CD8-positive, alpha-beta memory T cell (primary cell): ENCODE results near the gene ZSWIM5. TPM values are rescaled to one million over a fixed set of nuclear protein-coding genes. Genes with fewer than 3 reads are reported as not detected.
"Not testable (repeated sequence)": the region's sequence is repeated elsewhere in the genome, so short reads cannot be mapped to it uniquely, and the experiment has no call there.

Experiments
- CTCF ChIA-PET: fragments of 350-600 bp; sonication (Branson Sonifier 250); formaldehyde crosslinking; loops from one replicate; lab custom pipeline; 2021; ENCODE audit warnings: antibody characterized with exemption; lab: Charles Lee
- POLR2A ChIA-PET: fragments of 350-600 bp; sonication (Branson Sonifier 250); formaldehyde crosslinking; loops from one replicate; lab custom pipeline; 2021; ENCODE audit warnings: antibody characterized with exemption; lab: Charles Lee
- DNase-seq, 5 donors: peaks; one replicate each; pipeline versions ENCODE4 v3.0.0 to v3.0.0-alpha.2; 2020 to 2022; ENCODE audit warnings: mixed read lengths in 1 of 5
- H3K27ac ChIP-seq: one replicate; pipeline ENCODE4 v1.7.0; 2013; ENCODE audit warnings: low read depth, mild to moderate bottlenecking, low read length, moderate library complexity
- H3K27me3 ChIP-seq: 2 replicates; pipeline ENCODE4 v1.7.0; 2013; ENCODE audit warnings: low read length, mild to moderate bottlenecking; ENCODE audit not compliant: insufficient read depth, poor library complexity, severe bottlenecking
- H3K36me3 ChIP-seq: 2 replicates; pipeline ENCODE4 v1.7.0; 2013; ENCODE audit warnings: mild to moderate bottlenecking, low read length, moderate library complexity; ENCODE audit not compliant: insufficient read depth
- H3K4me1 ChIP-seq: 2 replicates; pipeline ENCODE4 v1.7.0; 2013; ENCODE audit warnings: mild to moderate bottlenecking, low read length, moderate library complexity; ENCODE audit not compliant: insufficient read depth
- H3K4me3 ChIP-seq: 2 replicates; pipeline ENCODE4 v1.7.0; 2013; ENCODE audit warnings: mild to moderate bottlenecking, low read length
- H3K9me3 ChIP-seq: 2 replicates; pipeline ENCODE4 v1.7.0; 2013; ENCODE audit warnings: mild to moderate bottlenecking, low read length
- H3K27ac Mint-ChIP-seq, 8 donors: one replicate each; pipeline ENCODE4 v1.8.0; 2020 to 2021; ENCODE audit warnings: mixed read lengths in 8 of 8, mild to moderate bottlenecking in 6 of 8, inconsistent platforms in 3 of 8, moderate library complexity in 3 of 8
- H3K27me3 Mint-ChIP-seq, 2 donors: one replicate each; pipeline ENCODE4 v1.8.0; 2020 to 2021; ENCODE audit warnings: mixed read lengths in 2 of 2, mild to moderate bottlenecking in 1 of 2, moderate library complexity in 1 of 2
- H3K36me3 Mint-ChIP-seq, 3 donors: one replicate each; pipeline ENCODE4 v1.8.0; 2020 to 2021; ENCODE audit warnings: mixed read lengths in 3 of 3, inconsistent platforms in 1 of 3, mild to moderate bottlenecking in 1 of 3
- H3K4me1 Mint-ChIP-seq, 3 donors: one replicate each; pipeline ENCODE4 v1.8.0; 2020 to 2021; ENCODE audit warnings: mixed read lengths in 3 of 3, inconsistent platforms in 1 of 3, mild to moderate bottlenecking in 1 of 3
- H3K4me3 Mint-ChIP-seq, 7 donors: one replicate each; pipeline ENCODE4 v1.8.0; 2020 to 2021; ENCODE audit warnings: mixed read lengths in 7 of 7, mild to moderate bottlenecking in 6 of 7, moderate library complexity in 4 of 7, inconsistent platforms in 2 of 7
- H3K9me3 Mint-ChIP-seq, 5 donors: one replicate each; pipeline ENCODE4 v1.8.0; 2020 to 2022; ENCODE audit warnings: mixed read lengths in 5 of 5, mild to moderate bottlenecking in 3 of 5, moderate library complexity in 2 of 5, inconsistent platforms in 1 of 5
- polyA plus RNA-seq: library from polyadenylated mRNA; unstranded; fragments of 300-500 nt; fragmentation: Illumina TruSeq; gene quantifications from one replicate; pipeline ENCODE4 v1.2.3, GENCODE V29; 2021
- total RNA-seq, 2 experiments: library from RNA; stranded (reverse); gene quantifications; one replicate each; pipeline ENCODE4 v1.2.3, GENCODE V29; 2021

Gene ZSWIM5
- total and polyA plus RNA-seq, 3 experiments from 2014 or later = 0.69 to 1.4 (median 1.3) TPM

DNA sequence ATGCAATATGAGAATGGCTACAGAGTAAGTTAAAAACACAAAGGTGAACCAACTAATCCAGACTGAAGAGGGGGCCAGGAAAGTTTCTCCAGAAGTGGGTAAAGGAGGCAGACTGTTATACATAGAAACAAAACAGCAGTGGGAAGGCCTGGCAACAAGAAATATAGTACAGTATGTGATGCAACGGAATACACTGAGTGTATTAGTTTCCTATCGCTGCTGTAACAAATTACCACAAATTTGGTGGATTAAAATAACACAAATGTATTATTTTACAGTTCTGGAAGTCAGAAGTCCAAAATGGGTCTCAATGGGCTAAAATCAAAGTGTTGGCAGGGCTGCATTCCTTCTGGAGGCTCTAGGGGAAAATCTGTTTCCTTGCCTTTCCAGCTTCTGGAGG, 95.2 kb downstream of the ZSWIM5 start:
- H3K4me3 ChIP-seq = no peak overlapping the region
- Mint-ChIP-seq H3K27me3 (no peaks in the 10 kb centered on the region), H3K9me3 (no peaks in the 10 kb centered on the region), H3K4me1 (peaks cover 9 to 10% (median 9%) of the 10 kb centered on the region in 3 donors), H3K4me3 (no peak overlapping the region), H3K36me3 (peaks cover 0 to 6% (median 3%) of the 10 kb centered on the region in 3 donors), H3K27ac (no peak overlapping the region)
- no peaks in the 10 kb centered on the region for H3K27me3 ChIP-seq
- DNase-seq = no peak
- H3K4me1 ChIP-seq = peaks cover 7% of the 10 kb centered on the region
- ChIA-PET POLR2A (no interaction called here), CTCF (no interaction called here)
- H3K9me3 ChIP-seq = no peaks in the 10 kb centered on the region
- no peaks in the 10 kb centered on the region for H3K36me3 ChIP-seq
- no peak overlapping the region for H3K27ac ChIP-seq

DNA sequence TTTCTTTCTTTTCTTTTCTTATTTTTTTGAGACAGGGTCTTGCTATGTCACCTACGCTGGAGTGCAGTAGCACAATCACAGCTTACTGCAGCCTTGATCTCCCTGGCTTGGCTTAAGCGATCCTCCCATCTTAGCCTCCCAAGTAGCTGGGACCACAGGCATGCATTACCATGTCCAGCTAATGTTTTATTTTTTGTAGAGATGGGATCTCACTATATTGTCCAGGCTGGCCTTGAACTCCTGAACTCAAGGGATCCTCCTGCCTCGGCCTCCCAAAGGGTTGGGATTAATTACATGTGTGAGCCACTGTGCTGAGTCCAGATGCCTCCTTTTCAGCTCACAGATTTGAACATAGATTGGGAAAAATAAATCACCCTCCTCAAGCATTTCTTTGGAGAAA, 98.6 kb downstream of the ZSWIM5 start:
- Mint-ChIP-seq H3K27me3 (no peaks in the 10 kb centered on the region), H3K4me1 (no peaks in the 10 kb centered on the region), H3K9me3 (no peaks in the 10 kb centered on the region), H3K4me3 (no peak overlapping the region), H3K27ac (no peak overlapping the region), H3K36me3 (peaks cover 0 to 6% (median 3%) of the 10 kb centered on the region in 3 donors)
- CTCF ChIA-PET = no interaction called here
- Histone ChIP-seq H3K4me3 (no peak overlapping the region), H3K27ac (no peak overlapping the region), H3K9me3 (no peaks in the 10 kb centered on the region), H3K4me1 (no peaks in the 10 kb centered on the region), H3K27me3 (no peaks in the 10 kb centered on the region), H3K36me3 (no peaks in the 10 kb centered on the region)
- no peak for DNase-seq
- POLR2A ChIA-PET = no interaction called here

DNA sequence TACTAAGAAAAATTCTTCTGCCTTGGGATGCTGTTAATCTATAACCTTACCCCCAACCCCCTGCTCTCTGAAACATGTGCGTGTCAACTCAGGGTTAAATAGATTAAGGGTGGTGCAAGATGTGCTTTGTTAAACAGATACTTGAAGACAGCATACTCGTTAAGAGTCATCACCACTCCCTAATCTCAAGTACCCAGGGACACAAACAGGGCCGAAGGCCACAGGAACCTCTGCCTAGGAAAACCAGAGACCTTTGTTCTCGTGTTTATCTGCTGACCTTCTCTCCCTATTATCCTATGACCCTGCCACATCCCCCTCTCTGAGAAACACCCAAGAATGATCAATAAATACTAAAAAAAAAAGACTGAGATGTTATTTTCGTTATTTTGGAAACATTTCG, 99.5 kb downstream of the ZSWIM5 start:
- H3K27me3 Mint-ChIP-seq, H3K27ac ChIP-seq, H3K36me3 Mint-ChIP-seq, POLR2A ChIA-PET, H3K9me3 ChIP-seq, H3K27ac Mint-ChIP-seq, H3K4me3 Mint-ChIP-seq, H3K4me1 Mint-ChIP-seq, H3K27me3 ChIP-seq, CTCF ChIA-PET, H3K4me3 ChIP-seq, H3K9me3 Mint-ChIP-seq, DNase-seq, H3K4me1 ChIP-seq, H3K36me3 ChIP-seq: not testable (repeated sequence)

DNA sequence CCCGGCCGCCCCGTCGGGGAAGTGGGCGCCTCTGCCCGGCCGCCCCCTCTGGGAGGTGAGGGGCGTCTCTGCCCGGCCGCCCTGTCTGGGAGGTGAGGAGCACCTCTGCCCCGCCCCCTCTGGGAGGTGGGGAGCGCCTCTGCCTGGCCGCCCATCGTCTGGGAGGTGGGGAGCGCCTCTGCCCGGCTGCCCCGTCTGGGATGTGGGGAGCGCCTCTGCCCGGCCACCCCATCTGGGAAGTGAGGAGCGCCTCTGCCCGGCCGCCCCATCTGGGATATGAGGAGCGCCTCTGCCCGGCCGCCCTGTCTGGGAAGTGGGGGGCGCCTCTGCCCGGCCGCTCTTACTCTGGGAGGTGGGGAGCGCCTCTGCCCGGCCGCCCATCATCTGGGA, 100.3 kb downstream of the ZSWIM5 start:
- H3K9me3 ChIP-seq, H3K4me1 Mint-ChIP-seq, H3K4me3 ChIP-seq, POLR2A ChIA-PET, H3K4me3 Mint-ChIP-seq, H3K36me3 ChIP-seq, H3K36me3 Mint-ChIP-seq, H3K27ac ChIP-seq, H3K4me1 ChIP-seq, H3K9me3 Mint-ChIP-seq, H3K27me3 Mint-ChIP-seq, H3K27ac Mint-ChIP-seq, CTCF ChIA-PET, H3K27me3 ChIP-seq: not testable (repeated sequence)
- peak in 1 of 5 donors; percentile 46 for DNase-seq

DNA sequence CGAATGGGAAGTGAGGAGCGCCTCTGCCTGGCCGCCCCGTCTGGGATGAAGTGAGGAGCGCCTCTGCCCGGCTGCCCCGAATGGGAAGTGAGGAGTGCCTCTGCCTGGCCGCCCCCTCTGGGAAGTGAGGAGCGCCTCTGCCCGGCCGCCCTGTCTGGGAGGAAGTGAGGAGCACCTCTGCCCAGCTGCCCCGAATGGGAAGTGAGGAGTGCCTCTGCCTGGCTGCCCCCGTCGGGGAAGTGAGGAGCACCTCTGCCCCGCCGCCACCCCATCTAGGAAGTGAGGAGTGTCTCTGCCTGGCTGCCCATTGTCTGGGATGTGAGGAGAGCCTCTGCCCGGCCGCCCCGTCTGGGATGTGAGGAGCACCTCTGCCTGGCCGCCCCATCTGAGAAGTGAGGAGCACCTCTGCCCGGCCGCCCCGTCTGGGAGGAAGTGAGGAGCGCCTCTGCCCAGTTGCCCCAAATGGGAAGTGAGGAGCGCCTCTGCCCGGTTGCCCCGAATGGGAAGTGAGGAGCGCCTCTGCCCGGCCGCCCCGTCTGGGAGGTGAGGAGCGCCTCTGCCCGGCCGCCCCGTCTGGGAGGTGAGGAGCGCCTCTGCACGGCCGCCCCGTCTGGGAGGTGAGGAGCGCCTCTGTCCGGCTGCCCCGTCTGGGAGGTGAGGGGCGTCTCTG, 100.8 kb downstream of the ZSWIM5 start:
- H3K27ac Mint-ChIP-seq, H3K4me3 Mint-ChIP-seq, POLR2A ChIA-PET: not testable (repeated sequence)

DNA sequence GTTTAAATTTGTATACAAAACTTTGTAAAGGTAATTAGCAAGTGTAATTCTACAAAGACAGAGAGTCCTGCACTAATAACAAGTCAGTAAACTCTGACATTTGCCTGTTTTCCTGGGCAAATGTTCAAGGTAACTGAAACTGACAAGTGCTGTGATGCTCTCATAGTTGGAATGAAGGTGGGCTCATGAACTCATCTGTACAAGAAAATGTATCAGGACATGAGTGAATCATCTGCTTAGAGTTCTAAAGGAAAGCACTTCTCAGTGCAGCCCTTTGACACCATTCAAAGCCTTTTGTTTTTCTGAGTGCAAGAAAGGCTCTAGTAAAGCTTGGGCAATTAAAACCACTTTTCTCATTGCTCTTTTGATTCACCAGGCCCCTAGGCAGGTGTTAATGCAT, 102.9 kb downstream of the ZSWIM5 start:
- DNase-seq = no peak
- Histone ChIP-seq H3K27ac (no peak overlapping the region), H3K9me3 (no peaks in the 10 kb centered on the region), H3K4me3 (no peak overlapping the region), H3K4me1 (no peaks in the 10 kb centered on the region), H3K27me3 (no peaks in the 10 kb centered on the region), H3K36me3 (no peaks in the 10 kb centered on the region)
- Mint-ChIP-seq H3K4me3 (no peak overlapping the region), H3K27me3 (peaks cover 4 to 6% of the 10 kb centered on the region in 2 donors), H3K36me3 (peaks cover 0 to 6% (median 3%) of the 10 kb centered on the region in 3 donors), H3K4me1 (no peaks in the 10 kb centered on the region), H3K27ac (no peak overlapping the region), H3K9me3 (no peaks in the 10 kb centered on the region)
- CTCF ChIA-PET = no interaction called here
- POLR2A ChIA-PET = no interaction called here

More for the DNA sequence above, 100.8 kb downstream of the ZSWIM5 start:
- H3K4me3 ChIP-seq, H3K4me1 Mint-ChIP-seq, CTCF ChIA-PET, H3K4me1 ChIP-seq, DNase-seq, H3K27ac ChIP-seq, H3K36me3 ChIP-seq, H3K27me3 Mint-ChIP-seq, H3K9me3 Mint-ChIP-seq, H3K9me3 ChIP-seq, H3K27me3 ChIP-seq, H3K36me3 Mint-ChIP-seq: not testable (repeated sequence)

DNA sequence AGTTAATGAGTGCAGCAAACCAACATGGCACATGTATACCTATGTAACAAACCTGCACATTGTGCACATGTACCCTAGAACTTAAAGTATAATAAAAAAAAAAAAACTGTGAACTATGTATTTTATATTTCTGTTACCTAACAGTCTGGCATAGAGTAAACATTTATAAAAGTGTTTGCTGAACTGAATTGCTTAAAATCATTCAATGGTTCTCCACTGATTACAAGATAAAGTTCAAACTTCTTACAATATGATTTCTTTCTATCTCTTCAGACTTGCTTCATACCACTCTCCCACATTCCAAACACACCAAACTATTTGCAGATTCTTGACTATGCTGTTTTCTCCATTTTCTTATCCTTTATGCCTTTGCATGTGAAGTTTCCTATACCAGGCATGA, 104.5 kb downstream of the ZSWIM5 start:
- Histone ChIP-seq H3K4me3 (no peak overlapping the region), H3K9me3 (no peaks in the 10 kb centered on the region), H3K27ac (no peak overlapping the region), H3K4me1 (no peaks in the 10 kb centered on the region), H3K36me3 (no peaks in the 10 kb centered on the region), H3K27me3 (no peaks in the 10 kb centered on the region)
- Mint-ChIP-seq H3K27me3 (peaks cover 4 to 9% of the 10 kb centered on the region in 2 donors), H3K9me3 (no peaks in the 10 kb centered on the region), H3K27ac (no peak overlapping the region), H3K4me1 (no peaks in the 10 kb centered on the region), H3K36me3 (no peaks in the 10 kb centered on the region), H3K4me3 (no peak overlapping the region)
- ChIA-PET POLR2A (no interaction called here), CTCF (no interaction called here)
- no peak for DNase-seq

DNA sequence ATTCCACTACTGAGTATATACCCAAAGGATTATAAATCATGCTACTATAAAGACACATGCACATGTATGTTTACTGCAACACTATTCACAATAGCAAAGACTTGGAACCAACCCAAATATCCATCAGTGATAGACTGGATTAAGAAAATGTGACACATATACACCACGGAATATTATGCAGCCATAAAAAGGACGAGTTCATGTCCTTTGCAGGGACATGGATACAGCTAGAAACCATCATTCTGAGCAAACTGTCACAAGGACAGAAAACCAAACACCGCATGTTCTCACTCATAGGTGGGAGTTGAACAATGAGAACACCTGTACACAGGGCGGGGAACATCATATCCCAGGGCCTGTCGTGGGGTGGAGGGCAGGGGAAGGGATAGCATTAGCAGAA, 104.9 kb downstream of the ZSWIM5 start:
- H3K9me3 ChIP-seq, CTCF ChIA-PET, H3K27ac ChIP-seq, H3K27ac Mint-ChIP-seq, POLR2A ChIA-PET, H3K27me3 Mint-ChIP-seq, H3K4me3 Mint-ChIP-seq, H3K4me1 Mint-ChIP-seq, H3K36me3 ChIP-seq, H3K27me3 ChIP-seq, H3K4me3 ChIP-seq, H3K9me3 Mint-ChIP-seq, DNase-seq, H3K4me1 ChIP-seq, H3K36me3 Mint-ChIP-seq: not testable (repeated sequence)

DNA sequence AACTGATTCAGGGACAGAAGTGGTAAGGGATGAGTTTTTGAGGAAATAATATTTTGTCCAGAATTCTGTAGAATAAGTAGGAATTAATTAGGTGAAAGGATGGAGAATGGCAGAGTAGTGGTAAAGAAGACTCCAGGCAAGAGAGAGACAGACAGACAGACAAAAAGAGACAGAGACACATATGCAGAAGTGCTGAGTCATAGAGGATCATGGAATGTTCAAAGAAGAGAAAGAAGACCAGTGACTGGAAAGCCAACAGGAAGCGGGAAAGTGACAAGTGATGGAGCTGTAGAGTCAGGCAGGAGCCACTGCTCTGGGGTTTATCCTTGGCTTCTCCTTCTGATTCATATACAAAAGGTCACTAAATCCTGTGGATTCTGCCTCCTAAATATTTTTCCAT, 108.5 kb downstream of the ZSWIM5 start:
- ChIA-PET CTCF (no interaction called here), POLR2A (no interaction called here)
- Mint-ChIP-seq H3K9me3 (no peaks in the 10 kb centered on the region), H3K36me3 (peaks cover 0 to 2% (median 0%) of the 10 kb centered on the region in 3 donors), H3K27me3 (peaks cover 4 to 9% of the 10 kb centered on the region in 2 donors), H3K27ac (peak overlapping the region in 1 of 8 donors; percentile 39), H3K4me3 (no peak overlapping the region), H3K4me1 (no peaks in the 10 kb centered on the region)
- H3K4me3 ChIP-seq = no peak overlapping the region
- no peaks in the 10 kb centered on the region for H3K27me3 ChIP-seq
- no peak for DNase-seq
- no peak overlapping the region for H3K27ac ChIP-seq
- no peaks in the 10 kb centered on the region for H3K4me1 ChIP-seq
- no peaks in the 10 kb centered on the region for H3K9me3 ChIP-seq
- H3K36me3 ChIP-seq = no peaks in the 10 kb centered on the region
